ENCODE data around the gene CDKL1. TPM values are rescaled to one million over a fixed set of nuclear protein-coding genes. Genes with fewer than 3 reads are reported as not detected.
"Not testable (repeated sequence)": the region's sequence is repeated elsewhere in the genome, so short reads cannot be mapped to it uniquely, and the experiment has no call there.

CDKL1 gene
- total RNA-seq, 1 donor from 2014 or later, result 15.8 TPM

DNA sequence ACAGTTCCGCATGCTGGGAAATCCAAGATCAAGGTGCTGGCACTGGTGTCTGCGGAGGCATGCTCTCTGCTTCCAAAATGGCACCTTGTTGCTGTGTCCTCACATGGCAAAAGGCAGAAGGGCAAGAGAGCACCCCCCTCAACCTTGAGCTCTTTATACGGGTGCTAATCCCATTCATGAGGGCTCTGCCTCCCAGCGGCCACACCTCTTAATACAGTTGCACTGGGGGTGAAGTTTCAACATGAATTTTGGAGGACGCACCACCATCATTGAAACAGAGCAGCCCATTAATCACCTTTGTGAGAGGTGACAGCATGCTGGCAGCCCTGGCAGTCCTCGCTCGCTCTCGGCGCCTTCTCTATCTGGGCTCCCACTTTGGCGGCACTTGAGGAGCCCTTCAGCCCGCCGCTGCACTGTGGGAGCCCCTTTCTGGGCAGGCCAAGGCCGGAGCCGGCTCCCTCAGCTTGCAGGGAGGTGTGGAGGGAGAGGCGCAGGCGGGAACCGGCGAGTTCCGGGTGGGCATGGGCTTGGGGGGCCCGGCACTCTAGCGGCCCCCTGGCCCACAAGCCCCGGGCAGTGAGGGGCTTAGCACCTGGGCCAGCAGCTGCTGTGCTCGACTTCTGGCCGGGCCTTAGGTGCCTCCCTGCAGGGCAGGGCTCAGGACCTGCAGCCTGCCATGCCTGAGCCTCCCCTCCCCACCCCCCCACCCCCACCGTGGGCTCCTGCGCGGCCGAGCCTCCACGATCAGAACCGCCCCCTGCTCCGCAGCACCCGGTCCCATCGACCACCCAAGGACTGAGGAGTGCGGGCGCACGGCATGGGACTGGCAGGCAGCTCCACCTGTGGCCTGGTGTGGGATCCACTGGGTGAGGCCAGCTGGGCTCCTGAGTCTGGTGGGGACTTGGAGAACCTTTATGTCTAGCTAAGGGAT lies 34.9 kb downstream of the CDKL1 start:
- DNase-seq (ENCODE audit: low spot score); ATAC-seq; intact Hi-C loops (cut with DNase I): not testable (repeated sequence)

DNA sequence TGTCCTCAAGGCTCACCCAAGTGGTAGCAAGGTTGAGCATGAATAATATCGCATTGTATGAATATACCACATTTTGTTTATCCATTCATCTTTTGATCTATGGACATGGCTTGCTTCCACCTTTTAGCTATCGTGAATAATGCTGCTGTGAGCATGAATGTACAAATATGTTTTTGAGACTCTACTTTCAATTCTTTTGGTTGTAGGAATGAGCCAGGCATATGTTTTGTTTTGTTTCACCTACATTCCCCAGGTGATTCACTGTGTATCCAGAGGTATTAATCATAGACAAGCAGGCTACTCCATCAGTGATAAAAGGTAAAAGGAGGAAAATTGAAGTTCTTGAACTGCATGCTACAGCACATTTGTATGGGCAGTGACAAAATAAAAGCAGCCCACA lies 35.8 kb downstream of the CDKL1 start:
- intact Hi-C loops (cut with DNase I), result no loop called here
- no peak for ATAC-seq

DNA sequence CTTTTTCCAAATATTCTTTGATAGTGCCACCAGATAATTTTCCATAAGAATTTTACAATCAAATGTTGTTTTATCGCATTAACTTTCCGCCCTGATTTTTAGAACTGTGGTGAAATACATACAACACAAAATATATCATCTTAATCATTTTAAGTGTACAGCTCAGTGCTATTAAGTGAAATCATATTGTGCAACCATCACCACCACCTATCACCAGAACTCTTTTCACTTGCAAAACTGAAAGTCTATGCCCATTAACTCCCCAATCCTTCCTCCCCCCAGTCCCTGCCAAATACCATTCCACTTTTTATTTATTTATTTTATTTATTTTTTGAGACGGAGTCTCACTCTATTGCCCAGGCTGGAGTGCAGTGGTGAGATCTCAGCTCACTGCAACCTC lies 36.6 kb downstream of the CDKL1 start:
- ATAC-seq (no peak), DNase-seq (ENCODE audit: low spot score) (no peak)
- intact Hi-C loops (cut with DNase I), result no loop called here

More for the DNA sequence above, 35.8 kb downstream of the CDKL1 start:
- DNase-seq (ENCODE audit: low spot score), result no peak

DNA sequence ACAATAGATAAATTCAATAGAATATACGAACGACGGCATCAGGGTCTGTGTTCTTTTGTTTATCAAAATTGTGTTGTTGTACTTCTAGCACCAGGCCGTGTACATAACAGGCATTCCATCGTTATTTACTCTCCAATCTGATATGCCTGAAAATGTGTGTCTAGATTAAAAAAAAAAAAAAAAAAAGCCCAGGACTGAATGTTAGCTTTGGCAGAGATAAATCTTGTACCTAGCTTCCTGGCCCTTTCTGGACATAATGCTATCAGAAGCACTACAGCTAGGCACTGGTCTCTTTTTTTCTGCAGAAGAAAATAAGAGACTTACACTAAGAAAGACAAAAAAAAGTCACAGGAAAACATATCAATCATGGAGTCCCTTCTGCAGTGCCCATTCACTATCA lies 37.0 kb downstream of the CDKL1 start:
- DNase-seq (ENCODE audit: low spot score) (no peak), ATAC-seq (no peak)
- intact Hi-C loops (cut with DNase I), result no loop called here

DNA sequence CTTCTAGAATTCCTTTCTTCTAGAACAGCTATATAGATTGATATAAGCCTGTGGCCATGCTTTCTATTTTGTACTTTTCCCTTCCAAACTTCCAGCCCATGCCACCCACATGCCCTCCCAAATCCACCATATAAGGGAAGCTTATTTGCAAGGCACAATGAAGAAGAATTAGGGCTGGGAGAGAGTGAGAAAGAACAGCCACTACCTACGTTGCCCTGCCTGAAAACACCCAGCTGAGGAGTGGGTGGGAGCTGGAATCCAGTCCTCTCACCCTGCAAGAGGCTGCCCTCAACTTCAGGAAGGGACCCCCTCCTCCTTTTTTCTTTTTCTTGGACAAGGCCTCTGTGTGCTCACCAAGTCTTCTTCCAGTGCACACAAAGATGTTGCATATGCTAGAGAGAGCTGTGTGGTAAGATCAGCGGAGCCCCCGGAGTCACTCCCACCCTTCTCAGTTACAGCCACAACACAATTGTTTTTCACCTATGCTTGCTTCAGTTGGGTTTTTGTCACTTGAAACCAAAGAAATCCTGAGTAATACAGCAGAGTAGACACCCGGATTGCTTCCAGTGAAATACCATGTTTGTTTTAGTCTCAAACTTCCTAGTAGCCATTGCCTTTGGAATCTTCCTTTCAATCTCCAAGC lies 38.8 kb downstream of the CDKL1 start:
- intact Hi-C loops (cut with DNase I), result no loop called here
- DNase-seq (ENCODE audit: low spot score) (no peak), ATAC-seq (no peak)

DNA sequence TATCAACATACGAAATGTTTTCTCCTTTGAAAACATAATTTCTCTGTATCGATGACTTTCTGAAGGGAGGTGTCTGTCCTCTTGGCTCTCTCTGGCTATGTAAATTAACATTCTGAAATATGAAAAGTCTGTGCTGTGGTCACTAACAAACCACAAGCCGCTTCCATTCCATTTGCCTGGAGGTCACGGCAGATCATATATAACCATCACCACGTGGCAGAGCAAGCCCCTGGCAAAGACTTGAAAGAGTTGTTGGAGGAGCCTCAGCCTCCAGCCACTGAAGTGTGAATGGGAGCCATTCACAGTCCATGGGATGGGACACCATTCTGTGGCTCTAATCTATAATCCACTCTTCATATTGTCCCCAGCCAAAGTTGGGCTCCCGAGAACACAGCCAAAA lies 39.6 kb downstream of the CDKL1 start:
- DNase-seq (ENCODE audit: low spot score), result no peak
- intact Hi-C loops (cut with DNase I), result no loop called here
- ATAC-seq, result no peak

DNA sequence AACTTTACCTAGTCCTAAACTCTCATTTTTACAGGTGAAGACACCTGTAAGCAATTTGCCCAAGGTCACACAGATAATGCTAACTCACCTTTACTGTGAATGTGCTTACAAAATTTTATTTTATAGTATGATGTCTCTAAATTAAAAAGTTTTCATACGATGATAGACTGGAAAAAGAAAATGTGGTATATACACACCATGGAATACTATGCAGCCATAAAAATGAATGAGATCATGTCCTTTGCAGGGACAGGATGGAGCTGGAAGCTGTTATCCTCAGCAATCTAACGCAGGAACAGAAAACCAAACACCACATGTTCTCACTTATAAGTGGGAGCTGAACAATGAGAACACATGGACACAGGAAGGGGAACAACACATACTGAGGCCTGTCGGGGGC lies 40.4 kb downstream of the CDKL1 start:
- DNase-seq (ENCODE audit: low spot score); intact Hi-C loops (cut with DNase I); ATAC-seq: not testable (repeated sequence)

DNA sequence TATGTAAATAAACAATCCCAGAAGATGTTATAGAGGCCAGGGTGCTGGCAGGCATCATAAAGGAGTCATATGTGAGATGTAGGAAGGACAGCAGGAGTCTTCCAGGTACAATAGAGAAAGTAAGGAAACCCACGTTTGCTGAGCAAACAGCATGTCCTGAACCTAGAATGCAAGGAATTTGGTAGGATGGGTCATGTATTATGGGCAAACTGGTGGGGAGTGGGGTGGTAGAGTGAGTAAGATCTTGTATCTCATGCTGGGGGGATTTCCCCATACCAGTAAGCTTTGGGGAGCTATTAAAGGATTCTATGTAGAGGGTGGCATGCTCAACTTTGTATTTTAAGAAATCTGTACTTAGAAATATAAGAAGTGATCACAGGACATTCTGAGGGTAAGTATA lies 41.0 kb downstream of the CDKL1 start:
- intact Hi-C loops (cut with DNase I), result no loop called here
- no peak for ATAC-seq
- DNase-seq (ENCODE audit: low spot score), result no peak

DNA sequence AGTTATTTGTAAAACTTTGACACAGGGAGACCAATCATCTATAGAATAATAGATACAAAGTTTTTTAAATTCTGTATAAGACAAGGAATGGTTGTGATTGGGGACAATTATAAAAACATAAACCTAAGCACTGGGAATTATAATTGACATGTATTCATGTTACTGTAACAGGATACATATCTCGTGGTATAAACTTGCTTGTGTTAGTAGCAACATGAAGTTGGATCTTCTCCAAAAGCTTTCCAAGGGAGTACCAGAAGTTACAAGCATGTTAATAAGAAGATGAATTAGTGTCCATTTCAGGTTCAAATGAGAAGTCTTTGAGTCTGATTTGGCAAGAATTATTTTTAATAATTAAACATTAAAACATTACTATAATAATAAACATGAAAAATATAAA lies 42.2 kb downstream of the CDKL1 start:
- DNase-seq (ENCODE audit: low spot score), result no peak
- ATAC-seq, result no peak
- intact Hi-C loops (cut with DNase I), result no loop called here

DNA sequence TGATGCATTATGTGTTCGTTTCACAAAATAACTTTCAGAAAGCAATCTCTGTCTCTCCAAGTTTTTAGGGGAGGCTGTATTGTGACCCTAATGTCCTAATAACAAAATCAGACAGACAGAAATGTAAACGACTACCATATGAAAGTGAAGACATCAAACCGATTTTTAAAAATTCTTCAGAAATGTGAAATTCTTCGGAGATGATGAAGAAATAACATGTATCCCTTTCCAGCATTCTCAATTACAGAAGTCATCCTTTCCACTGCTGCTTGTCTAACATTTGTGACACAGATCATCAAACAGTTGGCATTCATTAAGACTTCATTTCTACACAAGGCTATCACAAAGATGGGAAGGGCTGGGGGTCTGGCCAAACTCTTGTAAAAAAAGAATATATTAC lies 43.6 kb downstream of the CDKL1 start:
- no peak for ATAC-seq
- intact Hi-C loops (cut with DNase I), result no loop called here
- no peak for DNase-seq (ENCODE audit: low spot score)

DNA sequence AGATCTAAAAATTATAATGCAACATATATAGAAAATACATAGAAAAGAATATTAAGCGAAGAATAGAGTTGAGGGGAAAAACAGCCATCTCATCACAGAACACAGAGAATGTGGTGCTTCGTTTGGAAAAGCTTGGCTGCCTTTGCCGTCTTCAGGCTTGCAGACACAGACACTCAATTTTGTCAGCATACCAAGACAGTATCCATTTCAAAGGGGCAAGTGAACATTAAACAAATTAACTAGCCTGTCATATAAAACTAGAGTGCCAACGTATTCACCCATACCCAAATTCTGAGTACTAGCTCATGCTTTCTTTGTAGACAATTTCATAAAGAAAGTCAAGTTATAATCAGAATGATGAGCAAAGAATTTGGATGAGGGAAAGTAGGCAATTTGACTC lies 44.1 kb downstream of the CDKL1 start:
- ATAC-seq (no peak), DNase-seq (ENCODE audit: low spot score) (no peak)
- intact Hi-C loops (cut with DNase I), result no loop called here

DNA sequence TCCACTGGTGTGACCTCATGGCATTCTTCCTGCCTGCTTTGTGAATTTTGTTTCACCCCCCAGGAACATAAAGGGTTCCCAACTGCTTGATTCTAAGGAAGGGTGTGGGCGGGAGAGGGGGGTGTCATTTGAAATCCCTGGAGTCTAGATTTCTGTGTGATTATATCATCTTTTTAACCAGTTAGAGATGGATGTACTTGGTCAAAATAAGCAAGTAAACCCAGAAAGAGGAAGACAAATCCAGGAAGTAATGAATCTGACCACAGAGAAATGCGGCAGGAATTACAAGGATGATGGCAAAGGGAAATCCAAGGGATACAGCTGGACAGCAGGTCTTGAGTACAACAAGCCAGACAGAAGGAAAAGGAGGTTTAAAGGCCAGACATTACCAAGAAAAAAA lies 45.7 kb downstream of the CDKL1 start:
- DNase-seq (ENCODE audit: low spot score) (no peak), ATAC-seq (no peak)
- intact Hi-C loops (cut with DNase I), result no loop called here

DNA sequence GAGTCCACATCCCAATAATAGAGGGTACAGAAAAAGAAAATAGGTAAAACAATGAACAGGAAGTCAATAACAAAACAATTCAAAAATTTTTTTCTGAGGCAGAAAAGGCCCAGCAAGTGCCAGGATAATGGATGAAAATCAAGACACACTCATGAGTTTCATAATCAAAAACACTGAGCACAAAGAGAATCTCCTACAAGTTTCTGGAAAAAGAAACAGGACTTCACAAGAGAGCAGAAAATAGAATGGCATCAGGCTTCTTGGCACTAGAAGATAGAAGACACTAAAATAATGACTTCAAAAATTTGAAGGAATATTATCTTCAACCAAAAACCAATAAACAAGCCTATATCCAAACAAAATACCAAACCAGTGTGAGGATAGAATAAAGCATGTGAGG lies 47.7 kb downstream of the CDKL1 start:
- ATAC-seq (no peak), DNase-seq (ENCODE audit: low spot score) (no peak)
- intact Hi-C loops (cut with DNase I), result no loop called here

DNA sequence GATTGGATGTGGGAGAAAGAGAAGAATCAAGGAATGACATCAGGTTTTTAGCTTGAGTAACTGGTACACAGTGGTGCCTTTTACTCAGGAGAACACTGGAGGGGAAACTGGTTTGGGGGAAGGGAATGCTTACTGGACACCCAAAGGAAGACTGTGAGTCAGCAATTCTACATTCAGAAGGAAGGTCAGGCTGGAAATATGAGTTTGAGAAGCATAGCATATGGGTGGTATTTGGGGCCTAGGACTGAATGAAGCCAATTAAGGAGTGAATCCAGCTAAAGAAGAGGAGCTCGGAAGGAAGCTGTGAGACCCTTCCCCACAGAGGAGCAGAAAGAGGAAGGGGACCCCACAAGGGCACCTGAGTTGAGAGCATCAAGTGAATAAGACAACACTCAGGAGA lies 49.2 kb downstream of the CDKL1 start:
- ATAC-seq (peak; percentile 33), DNase-seq (ENCODE audit: low spot score) (no peak)
- intact Hi-C loops (cut with DNase I), result no loop called here

DNA sequence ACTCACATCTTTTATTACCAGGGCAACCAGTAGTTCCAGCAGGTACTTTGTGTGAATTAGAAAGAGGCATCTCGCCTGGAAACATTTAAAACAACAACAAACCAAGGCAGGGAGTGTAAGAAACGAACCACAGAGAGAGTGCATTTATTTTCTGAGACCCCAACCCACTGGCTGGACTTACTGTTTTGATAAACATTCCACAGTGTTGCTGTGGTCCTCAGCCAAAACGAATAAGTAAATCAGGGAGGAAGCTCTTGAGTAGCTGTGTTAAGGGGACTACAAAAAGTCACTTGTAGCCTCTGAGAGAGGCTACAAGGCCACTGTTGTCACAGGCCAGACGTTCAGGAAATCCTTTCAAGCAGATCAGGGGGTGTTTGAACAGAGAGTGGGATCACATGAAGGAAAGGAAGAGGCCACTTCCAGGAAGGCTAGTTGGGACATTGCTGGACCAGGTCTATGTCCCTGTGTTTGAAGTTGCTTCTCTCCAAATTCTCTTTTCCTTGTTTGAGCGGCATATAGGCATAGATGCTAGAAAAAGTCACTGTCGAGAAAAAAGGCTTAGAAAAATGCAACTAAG lies 50.7 kb downstream of the CDKL1 start:
- DNase-seq (ENCODE audit: low spot score) (no peak), ATAC-seq (no peak)
- intact Hi-C loops (cut with DNase I), result no loop called here

DNA sequence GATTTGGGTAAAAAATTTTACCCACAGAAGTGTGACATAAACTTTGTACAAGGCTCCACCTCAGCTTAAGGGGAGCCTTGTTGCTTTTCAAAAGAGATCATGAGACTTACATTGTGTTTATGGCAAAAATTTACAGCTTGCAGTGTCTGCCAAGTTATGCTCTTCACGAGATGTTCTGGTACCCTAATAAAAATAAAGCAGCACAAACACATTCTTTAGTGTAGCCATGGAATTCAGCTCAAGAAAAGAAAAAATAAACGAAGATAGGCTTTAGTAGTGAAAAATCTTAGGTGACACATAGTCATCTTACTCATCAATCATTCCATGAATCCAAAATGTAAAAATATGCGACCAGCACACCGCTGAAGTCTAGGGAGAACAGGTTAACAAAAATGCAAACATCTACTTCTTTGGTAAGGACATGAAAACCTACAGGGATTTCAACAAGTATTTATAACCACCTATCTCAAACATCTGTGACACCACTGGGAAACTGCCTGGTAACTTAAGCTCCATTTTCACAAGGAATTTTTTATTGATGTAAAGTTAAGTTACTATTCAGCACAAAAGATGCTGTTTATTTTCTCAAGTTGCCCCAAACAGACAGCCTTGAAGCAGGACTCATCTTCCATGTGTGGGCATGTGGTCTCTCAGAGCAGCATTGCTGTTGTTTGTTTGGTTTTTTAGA lies 51.7 kb downstream of the CDKL1 start:
- DNase-seq (ENCODE audit: low spot score) (no peak), ATAC-seq (no peak)
- intact Hi-C loops (cut with DNase I), result no loop called here

DNA sequence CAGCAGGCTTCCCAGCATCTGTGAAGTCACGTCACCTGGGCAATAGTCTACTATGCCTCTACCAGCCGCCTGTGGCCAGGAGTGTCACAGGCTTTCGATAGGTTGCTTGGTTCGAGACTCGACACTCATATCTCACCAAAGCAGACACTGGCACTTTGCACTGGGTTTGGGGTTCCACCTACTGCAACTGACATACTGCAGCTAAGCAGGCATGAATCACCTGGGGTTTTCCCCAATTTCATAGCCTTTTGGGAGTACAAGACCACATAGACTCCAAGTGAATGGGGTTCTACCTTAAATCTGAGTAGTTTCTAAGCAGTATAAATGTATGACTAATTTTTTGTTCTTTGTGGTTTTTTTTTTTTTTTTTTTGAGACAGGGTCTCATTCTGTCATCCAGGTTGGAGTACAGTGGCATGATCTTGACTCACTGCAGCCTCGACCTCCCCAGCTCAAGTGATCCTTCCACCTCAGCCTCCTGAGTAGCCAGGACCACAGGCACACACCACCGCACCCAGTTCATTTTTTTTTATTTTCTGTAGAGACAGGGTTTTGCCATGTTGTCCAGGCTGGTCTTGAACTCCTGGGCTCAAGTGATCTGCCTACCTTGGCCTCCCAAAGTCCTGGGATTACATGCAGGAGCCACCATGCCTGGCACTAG lies 52.4 kb downstream of the CDKL1 start:
- ATAC-seq, result no peak
- intact Hi-C loops (cut with DNase I), result no loop called here
- no peak for DNase-seq (ENCODE audit: low spot score)

DNA sequence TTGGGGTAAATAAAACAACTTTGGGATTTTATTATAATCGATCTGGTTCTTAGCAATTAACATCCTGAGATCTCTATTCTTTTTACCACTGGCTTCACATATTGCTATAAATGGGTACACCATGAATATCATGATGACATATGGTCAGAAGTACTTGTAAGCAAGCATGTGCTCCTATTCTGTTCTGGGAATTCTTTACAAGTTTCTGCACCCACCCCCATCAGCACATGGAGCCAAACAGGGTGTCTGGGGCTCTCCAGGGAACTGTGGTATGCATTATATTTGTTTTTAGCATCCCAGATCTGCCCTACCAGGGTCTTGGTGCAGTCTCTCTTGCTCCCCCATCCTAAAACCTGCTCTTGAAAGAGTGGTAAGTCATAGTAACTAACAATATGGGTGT lies 53.2 kb downstream of the CDKL1 start:
- no peak for ATAC-seq
- intact Hi-C loops (cut with DNase I), result no loop called here
- no peak for DNase-seq (ENCODE audit: low spot score)

Measured in sciatic nerve (tissue), 2 donors.